Measurements from ENCODE around the gene ARSG. TPM values are rescaled to one million over a fixed set of nuclear protein-coding genes. Genes with fewer than 3 reads are reported as not detected.
"Not testable (repeated sequence)": the region's sequence is repeated elsewhere in the genome, so short reads cannot be mapped to it uniquely, and the experiment has no call there.

ARSG gene
- total RNA-seq, 2 donors from 2014 or later: 3.1 to 3.6 TPM

DNA sequence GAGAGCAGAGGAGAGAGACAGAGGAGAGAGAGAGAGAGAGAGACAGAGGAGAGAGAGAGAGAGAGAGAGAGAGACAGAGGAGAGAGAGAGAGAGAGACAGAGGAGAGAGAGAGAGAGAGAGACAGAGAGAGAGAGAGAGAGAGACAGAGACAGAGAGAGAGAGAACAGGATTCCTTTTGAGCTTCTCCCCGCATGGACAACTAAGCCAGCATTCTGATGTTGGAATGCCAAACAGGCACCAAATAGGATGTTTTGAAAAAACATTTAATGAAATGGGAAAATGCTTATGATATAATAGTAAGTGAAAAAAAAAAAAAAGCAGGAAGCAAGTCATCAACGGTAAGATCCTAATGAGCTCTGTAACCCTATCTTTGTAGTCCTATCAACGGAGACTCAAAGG is 60.7 kb downstream of the ARSG start:
- DNase-seq (ENCODE audit: low spot score): no peak
- Histone ChIP-seq H3K9me3 (no peaks in the 10 kb centered on the region), H3K36me3 (no peaks in the 10 kb centered on the region), H3K4me1 (no peaks in the 10 kb centered on the region), H3K4me3 (no peak overlapping the region), H3K27me3 (no peaks in the 10 kb centered on the region), H3K27ac (no peak overlapping the region)
- TF ChIP-seq, protein P1, sequence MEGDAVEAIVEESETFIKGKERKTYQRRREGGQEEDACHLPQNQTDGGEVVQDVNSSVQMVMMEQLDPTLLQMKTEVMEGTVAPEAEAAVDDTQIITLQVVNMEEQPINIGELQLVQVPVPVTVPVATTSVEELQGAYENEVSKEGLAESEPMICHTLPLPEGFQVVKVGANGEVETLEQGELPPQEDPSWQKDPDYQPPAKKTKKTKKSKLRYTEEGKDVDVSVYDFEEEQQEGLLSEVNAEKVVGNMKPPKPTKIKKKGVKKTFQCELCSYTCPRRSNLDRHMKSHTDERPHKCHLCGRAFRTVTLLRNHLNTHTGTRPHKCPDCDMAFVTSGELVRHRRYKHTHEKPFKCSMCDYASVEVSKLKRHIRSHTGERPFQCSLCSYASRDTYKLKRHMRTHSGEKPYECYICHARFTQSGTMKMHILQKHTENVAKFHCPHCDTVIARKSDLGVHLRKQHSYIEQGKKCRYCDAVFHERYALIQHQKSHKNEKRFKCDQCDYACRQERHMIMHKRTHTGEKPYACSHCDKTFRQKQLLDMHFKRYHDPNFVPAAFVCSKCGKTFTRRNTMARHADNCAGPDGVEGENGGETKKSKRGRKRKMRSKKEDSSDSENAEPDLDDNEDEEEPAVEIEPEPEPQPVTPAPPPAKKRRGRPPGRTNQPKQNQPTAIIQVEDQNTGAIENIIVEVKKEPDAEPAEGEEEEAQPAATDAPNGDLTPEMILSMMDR (IDR thresholded peaks at IDR 0.05): no peak

DNA sequence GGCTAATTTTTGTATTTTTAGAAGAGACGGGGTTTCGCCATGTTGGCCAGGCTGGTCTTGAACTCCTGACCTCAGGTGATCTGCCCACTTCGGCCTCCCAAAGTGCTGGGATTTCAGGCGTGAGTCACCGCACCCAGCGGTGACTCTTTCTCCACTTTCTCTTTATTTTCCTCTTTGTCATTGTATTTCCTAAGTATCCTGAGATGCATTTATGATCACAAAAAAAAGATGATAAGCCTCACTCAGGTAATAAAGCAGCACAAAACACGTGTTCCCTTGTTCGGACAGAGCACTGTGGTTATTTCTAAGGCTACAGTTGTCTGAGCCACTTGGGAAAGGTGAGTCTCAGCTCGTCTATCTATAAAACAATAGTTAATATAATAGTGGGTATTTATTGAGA is 61.4 kb downstream of the ARSG start:
- not testable (repeated sequence) for H3K27ac ChIP-seq; H3K4me1 ChIP-seq; H3K9me3 ChIP-seq; H3K27me3 ChIP-seq; DNase-seq (ENCODE audit: low spot score); H3K36me3 ChIP-seq; H3K4me3 ChIP-seq

DNA sequence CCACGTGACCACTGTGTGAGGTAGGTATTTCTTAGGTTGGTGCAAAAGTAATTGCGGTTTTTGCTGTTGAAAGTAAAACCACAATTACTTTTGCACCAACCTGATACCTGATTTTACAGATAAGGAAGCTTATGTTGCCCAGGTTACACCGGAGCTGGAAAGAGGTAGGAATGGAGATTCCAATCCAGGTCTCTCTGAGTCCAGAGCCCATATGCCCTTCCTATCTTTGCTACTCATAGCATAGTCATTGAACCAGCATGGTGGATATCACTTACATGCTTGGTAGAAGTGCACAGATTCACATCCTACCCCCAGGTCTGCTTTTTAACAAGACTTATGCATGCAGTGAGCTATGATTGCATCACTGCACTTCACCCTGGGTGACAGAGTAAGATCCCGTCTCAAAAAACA is 61.8 kb downstream of the ARSG start:
- no peaks in the 10 kb centered on the region for H3K36me3 ChIP-seq
- H3K9me3 ChIP-seq: no peaks in the 10 kb centered on the region
- H3K4me1 ChIP-seq: no peaks in the 10 kb centered on the region
- TF ChIP-seq, protein P1 (IDR thresholded peaks at IDR 0.05): no peak
- H3K4me3 ChIP-seq: no peak overlapping the region
- no peak for DNase-seq (ENCODE audit: low spot score)
- no peak overlapping the region for H3K27ac ChIP-seq
- H3K27me3 ChIP-seq: no peaks in the 10 kb centered on the region

DNA sequence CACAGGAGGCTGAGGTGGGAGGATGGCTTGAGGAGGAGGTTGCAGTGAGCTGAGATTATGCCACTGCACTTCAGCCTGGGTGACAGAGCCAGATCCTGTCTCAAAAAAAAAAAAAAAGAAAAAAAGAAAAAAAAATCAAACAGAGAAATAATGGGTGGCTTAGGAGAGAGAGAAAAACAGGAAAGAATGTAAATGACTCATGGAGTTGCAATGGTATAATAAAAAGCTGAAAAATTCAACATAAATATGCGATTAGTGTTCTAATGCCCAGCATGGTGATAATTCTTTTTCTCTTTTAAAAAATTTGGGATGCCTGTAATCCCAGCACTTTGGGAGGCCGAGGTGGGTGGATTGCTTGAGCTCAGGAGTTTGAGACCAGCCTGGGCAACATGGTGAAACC is 63.0 kb downstream of the ARSG start:
- not testable (repeated sequence) for H3K27me3 ChIP-seq; DNase-seq (ENCODE audit: low spot score); H3K4me3 ChIP-seq; H3K9me3 ChIP-seq; H3K4me1 ChIP-seq; H3K36me3 ChIP-seq; H3K27ac ChIP-seq

DNA sequence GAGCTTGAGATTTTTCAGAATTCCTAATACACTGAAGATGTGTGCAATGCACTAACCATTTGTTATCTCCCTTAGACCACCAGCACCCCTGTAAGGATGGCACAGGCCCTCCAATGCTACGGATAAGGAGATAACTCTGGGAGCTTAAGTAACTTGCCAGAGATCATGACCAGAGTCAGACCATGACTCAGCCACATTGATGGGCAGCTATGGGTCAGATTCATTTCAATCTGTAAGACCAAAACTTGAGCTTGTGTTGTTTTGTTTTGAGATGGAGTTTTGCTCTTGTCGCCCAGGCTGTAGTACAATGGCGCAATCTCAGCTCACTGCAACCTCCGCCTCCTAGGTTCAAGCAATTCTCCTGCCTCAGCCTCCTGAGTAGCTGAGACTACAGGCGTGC is 63.8 kb downstream of the ARSG start:
- not testable (repeated sequence) for H3K9me3 ChIP-seq; H3K27me3 ChIP-seq; H3K36me3 ChIP-seq; DNase-seq (ENCODE audit: low spot score); H3K4me1 ChIP-seq; H3K27ac ChIP-seq; H3K4me3 ChIP-seq

DNA sequence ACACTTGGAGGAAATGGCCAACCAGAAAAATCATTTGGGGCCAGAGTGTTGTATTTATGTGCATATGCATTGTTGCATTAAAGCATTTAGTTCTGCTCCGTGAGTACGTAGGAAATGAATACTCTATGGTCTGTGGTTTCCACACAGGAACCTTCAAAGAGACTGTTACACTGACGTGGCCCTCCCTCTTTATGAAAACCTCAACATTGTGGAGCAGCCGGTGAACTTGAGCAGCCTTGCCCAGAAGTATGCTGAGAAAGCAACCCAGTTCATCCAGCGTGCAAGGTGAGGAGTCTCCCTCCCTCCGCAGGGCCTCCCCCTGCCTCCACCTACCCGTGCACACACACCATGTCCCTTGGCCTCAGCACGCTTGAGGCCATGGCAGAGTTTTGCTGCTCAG is 65.2 kb downstream of the ARSG start:
- H3K27ac ChIP-seq: no peak overlapping the region
- H3K27me3 ChIP-seq: no peaks in the 10 kb centered on the region
- TF ChIP-seq, protein P1 (IDR thresholded peaks at IDR 0.05): no peak
- DNase-seq (ENCODE audit: low spot score): no peak
- no peaks in the 10 kb centered on the region for H3K9me3 ChIP-seq
- no peaks in the 10 kb centered on the region for H3K36me3 ChIP-seq
- H3K4me1 ChIP-seq: no peaks in the 10 kb centered on the region
- H3K4me3 ChIP-seq: no peak overlapping the region

DNA sequence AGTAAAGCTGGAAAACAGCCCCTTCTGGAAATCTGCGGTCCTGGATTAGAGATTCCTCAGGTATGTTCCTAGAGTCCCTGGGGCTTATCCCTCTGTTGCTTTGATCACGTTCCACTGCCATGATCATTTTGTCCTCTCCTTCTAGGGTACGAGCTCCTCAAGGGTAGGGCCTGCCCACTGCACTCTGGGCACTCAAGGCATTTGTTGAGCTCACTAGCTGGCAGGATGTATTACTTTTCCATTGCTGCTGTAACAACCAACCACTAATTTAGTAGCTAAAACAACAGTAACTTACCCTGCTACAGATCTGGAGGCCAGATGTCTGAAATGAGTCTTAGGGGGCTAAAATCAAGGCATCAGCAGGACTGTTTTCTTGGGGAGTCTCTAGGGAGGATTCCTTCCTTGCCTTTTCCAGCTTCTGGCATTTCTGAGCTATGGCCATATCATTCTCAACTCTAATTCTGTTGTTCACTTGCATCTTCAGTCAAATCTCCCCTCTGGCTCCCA is 65.7 kb downstream of the ARSG start:
- Histone ChIP-seq H3K27me3 (no peaks in the 10 kb centered on the region), H3K4me3 (no peak overlapping the region), H3K9me3 (no peaks in the 10 kb centered on the region), H3K4me1 (no peaks in the 10 kb centered on the region), H3K36me3 (no peaks in the 10 kb centered on the region), H3K27ac (no peak overlapping the region)
- DNase-seq (ENCODE audit: low spot score): no peak
- TF ChIP-seq, protein P1 (IDR thresholded peaks at IDR 0.05): no peak
